ENCODE results near the gene SPOP.
"Not testable (repeated sequence)": the region's sequence is repeated elsewhere in the genome, so short reads cannot be mapped to it uniquely, and the experiment has no call there.

Gene SPOP

DNA sequence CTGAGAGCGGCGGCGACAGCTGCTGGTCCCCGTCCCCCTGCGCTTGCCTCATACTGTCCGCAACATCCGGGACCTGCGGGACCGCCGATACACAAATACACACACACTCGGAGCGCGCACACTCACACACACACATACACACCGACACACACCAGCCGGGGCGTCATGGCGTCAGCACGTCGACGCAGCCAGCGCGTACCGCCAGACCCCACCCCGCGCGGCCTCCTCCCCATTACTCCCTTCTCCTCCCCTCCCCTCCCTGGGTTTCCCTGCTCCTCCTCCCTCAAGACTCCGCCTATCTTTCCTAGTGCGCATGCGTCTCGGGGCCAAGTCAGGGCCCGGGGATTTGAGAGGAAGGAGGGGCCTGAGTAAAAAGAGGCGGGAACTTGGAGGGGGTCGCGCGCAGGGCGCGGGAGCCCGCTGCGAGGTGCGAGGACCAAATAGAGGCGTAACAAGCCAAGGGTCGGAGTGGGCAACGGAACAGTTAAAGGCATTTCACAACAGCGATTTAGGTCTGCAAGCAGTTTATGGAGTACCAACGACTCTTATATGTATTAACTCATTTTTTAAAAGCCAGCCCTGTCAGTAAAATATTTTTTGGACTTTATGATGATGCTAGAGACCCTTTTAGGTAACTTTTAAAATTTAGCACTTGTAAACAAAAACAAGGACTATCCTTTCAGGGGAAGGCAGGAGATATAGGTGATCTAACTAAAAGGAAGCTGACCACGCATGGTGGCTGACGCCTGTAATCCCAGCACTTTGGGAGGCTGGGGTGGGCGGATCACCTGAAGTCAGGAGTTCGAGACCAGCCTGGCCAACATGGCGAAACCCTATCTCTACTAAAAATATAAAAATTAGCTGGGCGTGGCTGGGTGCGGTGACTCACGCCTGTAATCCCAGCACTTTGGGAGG, at the start of gene SPOP:
Gene SPOP, minus strand, starts transcription at position 165 of the 915 bp plus-strand sequence. CDS start 55,287 bp downstream, outside the sequence.
- DNase-seq = peak; percentile 99

DNA sequence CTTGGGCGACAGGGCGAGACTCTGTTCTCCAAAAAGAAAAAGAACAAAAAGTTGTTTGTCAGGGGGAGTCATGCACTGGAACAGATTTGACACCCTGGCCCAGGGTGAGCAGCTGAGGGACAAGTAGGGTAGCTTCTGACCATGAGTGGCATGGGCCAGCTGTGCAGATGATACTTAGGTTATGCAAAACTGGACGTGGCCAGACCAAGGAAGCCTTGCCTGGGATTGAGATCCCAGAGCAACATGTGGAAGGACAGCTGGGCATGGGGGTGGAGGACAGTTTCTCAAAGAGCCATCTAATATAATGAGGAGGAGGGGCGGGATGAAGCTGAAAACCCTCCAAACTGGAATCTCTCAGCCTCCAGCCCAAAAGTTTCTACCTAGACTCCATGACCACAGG, 49.5 kb upstream of the SPOP start:
- DNase-seq = no peak

DNA sequence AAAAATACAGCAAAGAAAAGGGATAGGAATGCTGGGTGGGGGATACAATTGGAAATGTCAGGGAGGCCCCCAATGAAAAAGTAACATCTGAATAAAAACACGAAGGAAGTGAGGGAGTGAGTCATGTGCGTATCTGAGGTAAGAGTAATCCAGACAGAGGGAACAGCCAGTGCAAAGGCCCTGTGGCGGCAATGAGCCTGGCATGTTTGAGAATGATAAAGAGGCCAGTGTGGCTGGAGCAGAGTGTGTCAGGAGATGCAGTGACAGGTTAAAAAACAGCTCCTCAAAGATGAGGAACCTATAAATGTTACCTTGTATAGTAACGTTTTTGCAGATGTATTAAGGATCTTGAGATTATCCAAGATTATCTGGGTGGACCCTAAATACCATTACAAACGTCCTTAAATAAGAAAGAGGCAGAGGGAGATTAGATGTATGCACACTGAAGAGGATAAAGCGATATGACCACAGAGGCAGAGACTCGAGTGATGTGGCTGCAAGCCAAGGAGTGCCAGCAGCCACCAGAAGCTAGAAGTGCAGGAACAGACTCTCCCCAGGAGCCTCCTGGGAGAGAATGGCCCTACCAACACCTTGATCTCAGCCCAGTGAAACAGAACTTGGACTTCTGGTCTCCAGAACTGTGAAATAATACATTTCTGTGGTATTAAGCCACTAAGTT, 47.7 kb upstream of the SPOP start:
- no peak for DNase-seq

DNA sequence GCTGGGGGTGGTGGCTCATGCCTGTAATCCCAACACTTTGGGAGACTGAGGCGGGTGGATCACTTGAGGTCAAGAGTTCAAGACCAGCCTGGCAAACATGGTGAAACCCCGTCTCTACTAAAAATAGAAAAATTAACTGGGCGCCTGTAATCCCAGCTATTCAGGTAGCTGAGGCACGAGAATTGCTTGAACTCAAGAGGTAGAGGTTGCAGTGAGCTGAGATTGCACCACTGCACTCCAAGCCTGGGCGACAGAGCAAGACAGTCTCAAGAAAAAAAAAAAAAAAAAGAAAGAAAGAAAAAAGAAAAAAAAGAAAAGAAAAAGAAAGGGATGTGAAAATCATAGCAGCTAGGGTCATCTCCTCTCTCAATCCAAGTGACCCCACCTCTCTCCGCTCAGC, 46.7 kb upstream of the SPOP start:
- DNase-seq = not testable (repeated sequence)

DNA sequence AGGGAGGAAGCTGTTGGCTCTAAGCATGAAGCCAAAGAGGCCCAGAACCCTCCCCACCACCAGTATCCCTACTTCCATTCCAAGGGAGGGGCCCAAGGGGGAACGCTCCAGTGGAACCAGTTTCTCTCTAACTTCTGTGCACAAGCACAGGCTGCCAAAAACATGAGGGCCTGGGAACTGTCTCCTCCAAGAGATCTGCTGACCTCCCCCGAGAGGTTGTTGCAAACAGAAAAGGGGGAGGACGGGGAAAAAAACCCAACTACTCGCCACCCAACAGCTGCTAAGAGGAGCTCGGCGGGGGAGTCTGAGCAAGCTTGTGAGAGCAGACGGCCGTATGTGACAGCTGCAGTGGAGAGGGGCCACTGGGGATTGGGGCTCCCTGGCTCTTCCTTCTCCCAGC, 45.5 kb upstream of the SPOP start:
- no peak for DNase-seq

DNA sequence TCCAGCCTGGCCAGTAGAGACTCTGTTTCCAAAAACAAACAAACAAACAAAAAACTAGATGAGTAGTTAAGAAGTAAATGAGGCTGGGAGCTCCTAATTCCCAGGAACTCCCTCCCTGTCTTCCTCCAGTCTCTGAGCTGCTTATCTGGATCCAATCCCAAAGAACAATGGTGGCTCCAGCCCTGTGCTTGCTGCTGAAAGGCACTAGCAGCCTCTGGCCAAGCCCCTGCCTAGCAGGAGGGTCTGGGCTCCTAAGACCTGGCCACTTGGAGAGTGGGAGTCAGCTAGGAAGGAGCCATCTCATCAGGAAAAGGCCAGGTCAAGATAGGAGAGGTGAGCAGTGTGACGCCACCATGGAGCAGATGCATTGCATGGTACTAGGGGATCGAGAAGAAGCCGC, 44.2 kb upstream of the SPOP start:
- no peak for DNase-seq

DNA sequence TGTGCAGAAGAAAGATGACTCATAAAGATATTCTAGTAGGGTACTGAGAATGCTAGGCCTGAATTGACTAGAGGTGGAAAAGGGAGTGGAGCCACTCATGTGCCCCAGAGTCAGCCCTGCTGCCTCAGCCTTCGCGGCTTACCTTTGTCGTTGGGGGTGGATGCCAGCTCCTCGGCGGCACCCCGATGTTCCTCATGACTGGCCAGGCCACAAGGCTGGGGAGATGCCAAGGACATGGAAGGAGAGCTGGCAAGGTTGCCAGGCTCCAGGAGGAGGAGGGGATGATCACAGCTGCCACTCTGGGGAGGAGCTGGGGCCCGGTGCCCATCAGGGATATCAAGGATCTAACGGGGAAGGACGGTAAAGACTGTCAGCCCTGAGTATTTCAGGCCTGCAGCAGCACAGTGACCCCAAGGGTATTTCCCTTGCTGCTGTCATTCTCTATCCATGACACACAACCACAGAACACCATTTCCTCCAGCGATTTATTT, 39.5 kb upstream of the SPOP start:
- no peak for DNase-seq

DNA sequence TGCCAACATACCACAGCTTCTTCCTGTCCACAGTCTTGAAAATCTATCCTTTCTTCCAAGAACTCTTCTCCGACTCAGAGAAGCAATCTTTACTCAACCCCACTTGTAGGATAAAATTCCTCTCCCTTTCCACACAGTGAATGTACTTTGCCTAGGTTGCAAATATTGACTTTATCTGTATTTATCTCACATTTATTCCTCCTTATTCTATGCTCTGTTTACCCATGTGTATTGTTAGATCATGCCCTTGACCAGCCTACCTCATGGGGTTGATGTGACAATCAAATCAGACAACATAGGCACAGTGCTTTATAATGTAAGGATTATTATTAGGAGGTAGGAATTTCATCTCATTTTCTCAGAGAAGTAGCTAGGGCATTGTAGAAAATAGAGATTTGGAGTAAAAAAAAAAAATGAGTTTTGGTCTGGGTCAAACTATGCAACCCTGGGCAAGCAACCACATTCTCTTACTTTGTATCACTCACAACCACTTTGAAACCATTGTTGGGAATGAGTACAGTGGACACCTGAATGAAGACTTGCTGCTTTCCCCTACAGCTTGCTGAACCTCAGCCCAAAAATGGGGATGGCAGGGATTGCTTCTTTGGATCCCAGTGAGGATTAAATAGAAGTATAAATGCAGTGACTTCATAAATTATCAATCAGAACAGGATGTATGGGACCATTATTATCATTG, 38.9 kb upstream of the SPOP start:
- DNase-seq = no peak

DNA sequence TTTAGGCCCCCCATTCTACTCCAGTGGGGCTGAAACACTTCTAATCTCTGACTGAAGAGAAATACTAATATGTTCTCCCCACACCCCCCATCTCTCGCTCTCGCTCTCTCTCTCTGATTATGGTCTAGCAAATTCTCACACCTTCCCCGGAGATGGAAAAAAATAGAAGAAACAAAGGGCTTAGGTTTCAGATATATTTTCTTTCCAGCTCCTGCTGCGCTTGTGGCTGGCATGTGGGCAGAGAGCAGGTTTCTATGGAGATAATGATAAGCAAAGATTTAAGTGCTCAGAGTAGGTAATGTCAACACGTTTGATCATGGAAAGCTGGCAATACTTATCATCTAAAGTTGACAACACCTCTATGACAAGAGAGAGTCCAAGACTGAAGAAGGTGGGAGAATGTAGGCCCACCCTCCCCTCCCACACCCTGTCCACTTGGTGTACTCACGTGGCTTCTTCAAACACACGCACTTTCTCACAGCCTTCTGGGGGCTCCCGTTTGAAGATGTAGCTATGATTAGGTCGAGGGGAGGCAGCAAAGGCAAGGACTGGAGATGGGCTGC, 37.9 kb upstream of the SPOP start:
- no peak for DNase-seq

DNA sequence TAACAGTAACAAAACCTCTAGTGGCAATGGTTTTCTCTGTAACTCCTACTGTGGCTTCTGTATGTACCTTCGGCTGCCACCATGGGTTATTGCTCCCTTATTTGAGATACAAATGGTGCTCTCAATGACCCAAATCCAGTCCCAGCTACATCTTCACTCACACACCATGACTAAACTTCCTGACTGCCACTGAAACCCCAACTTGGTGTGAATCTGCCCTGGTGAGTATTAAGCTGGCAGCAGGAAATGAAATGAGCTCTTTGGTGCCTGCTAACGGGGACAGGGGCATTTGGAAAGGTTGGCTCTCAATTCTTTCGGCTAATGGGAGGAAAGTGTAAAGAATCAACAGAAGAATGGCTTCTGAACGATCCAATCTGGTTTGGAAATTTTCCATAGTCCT, 37.3 kb upstream of the SPOP start:
- DNase-seq = no peak

DNA sequence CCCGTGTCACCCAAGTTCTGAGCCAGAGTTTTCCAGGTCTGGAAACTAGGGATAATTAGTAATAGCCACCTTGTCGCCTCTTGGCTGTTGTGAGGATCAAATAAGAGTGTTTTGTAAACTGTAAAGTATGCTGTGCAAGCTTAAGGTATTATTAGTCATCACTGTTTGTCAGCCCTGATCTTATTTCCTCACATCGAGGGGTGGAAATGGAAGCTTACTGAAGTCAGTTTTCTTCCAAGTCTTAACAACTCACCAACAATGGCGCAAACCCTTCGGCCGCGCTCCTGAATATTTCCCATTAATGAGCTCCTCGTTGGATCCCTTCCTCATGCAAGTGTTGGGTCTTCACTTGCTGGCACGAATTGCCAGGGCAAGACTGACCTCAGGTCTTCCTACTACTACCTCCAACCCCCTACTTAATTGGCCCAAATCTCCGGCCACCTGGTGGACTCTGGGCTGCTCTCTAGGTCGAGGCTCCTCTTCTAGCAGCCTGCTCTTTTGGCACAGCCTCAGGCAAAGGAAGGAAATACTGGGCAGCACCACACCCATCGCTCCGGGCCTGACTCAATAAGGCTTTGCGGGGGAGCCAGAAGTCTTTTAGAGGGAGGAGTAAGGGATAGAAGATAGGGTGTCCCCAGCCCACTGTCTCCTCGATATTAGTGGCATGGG, 30.8 kb upstream of the SPOP start:
- DNase-seq = peak; percentile 10

DNA sequence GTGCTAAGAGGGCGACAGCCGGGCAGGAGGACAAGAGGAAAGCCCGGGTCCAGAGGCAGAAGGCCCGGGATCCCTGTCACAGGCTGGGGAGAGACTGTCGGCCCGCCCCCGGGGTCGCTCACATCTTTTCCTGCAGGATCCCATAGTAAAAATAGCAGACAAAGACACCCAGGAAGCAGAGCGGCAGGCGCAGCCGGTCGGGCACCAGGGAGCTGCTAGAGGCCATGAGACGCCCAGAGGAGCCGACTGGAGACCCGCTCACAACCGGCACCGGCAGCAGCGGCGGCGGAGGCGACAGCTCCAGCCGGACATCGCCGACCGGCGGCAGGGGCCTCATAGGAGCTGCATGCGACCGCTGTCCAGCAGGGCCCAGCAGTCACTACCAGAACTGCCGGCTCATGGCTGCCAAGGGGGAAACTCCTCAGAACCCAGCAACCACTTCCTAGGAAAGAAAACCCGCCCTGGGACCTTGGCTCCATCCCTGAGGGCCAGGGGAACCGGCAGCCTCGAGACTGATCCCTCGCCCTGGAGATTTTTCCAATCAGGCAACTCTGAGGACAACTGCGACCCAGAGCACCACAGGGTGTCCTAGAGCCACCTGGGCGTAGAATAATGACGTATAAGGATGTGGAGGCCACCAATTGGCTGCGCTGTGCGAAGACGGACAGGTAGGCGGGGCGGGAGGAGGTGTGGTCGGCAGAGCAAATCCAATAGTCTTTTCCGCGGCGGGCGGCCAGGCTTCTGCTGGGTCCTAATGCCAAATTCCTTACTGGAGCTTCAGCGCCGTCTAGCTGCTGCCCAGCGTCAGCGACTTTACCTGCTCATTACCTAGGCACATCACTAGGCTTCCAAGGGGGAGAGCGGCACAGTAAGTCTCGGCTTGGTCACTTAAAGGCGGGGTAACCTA, 30.0 kb upstream of the SPOP start, which contains the start of gene SLC35B1:
Gene SLC35B1, minus strand, starts transcription at position 357 of the 907 bp plus-strand sequence. Its CDS starts 131 bp downstream, at position 226.
- DNase-seq = peak; percentile 99

DNA sequence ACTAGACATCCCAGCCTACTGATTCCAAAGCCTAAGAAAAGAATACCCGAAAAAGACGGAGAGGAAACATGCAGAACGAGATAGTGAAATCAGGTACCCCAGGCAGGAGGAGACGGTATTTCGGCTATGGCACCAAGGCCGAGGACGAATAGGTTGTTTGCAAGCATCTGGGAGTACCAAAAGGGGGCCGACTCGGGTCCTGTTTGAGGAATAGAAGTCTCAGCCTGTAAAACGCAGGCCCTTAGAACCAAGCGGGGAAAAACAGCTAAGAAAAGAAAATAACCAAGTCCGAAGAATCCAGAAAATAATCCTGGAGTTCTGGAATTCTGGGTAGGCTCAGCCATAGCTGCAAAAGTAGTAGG, 29.3 kb upstream of the SPOP start:
- no peak for DNase-seq

DNA sequence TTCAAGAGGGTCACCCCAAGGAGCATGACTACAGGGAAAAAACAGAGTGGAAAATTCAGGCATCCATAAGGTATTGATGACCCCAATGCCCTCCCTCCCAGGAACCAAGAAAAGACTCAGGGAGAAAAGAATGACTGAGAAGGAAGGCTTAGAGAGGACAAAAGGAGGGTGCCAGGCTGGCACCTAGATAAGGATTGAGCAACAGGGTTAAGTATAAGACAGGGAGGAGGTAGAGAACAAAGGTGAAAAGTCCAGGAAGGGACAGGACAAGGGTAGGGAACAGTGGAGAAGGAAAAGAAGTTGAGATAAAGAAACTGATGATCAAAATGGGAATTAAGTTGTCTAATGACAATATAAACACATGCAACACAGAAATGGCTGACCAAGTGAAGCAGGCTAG, 27.4 kb upstream of the SPOP start:
- no peak for DNase-seq

DNA sequence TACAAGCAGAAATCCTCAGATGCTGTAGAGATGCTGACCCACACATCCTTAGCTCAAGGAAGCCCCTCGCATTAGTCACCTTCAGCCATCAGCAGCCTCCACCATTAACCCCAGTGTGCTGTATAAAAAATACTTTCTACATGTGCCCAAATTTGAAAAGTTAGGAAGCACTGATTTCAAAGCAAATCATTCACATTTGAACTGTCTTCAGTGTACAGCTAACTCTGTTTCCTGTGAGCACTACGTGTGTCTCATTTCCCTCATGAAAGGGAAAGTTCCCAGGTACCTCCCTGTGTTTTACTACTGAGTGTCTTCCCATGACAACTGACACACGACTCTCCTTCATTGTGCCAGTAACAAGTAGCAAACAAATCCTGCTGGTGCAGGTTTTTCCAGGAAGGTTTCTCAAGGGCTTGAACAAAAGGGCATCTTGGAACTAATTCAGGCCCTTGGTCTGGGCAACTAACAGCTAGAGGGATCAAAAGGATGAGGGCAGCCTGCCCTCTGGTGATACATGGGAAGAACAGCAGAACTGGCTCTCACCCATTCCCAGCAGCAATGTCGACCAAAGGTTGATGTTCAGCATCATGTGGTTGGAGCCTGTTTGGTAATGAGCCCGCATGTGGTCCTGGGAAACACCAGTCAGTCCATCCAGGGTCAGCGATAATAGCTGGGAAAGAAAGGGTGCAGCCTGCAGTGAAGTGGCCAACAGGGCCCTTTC, 25.8 kb upstream of the SPOP start:
- DNase-seq = peak; percentile 48

DNA sequence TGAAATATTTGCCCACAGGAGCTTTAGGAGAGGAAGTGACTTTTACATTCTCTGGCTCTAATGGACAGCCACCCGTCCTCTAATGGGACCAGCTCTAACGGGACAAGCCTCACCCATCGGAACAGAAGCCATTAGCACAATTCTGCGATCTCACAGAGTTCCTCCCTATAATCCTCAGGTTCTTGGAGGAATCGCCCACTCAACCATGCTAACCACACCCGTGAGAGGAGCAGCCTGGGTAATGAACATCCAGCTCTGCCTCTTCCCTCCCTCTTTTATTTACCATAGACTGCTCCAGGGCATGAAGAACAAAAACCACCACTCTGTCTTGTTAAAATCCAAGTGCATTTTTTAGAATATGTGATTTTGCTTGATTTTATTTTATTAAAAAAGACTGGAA, 23.1 kb upstream of the SPOP start:
- DNase-seq = no peak

DNA sequence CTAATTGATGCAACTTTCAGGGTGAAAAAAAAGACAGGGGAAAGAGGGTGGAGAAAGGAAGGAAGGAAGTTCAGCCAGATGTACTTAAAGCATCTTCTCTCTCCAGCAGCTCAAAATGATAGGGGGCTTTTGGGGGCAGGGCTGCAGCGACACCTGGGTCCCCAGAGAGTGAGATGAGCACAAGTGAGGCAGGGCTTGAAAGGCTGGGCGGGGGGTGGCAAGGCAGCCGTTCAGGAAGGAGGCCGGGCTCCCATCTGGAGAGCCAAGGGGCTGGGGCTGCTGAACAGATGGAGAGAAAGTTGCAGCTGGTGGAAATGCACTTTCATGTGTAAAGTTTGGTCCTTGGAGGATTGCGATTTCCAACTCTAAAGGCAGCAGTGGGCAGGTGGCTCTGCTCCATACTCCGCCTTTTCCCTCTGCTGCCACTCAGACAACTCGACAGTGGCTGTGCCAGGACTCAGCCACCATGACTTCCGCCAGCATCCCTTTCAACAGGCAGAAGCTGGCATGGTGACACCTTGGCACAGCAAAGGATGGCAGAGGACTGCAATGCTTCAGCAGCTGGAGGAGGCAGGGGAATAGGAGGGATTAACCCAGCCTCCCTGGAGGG, 22.2 kb upstream of the SPOP start:
- DNase-seq = no peak

DNA sequence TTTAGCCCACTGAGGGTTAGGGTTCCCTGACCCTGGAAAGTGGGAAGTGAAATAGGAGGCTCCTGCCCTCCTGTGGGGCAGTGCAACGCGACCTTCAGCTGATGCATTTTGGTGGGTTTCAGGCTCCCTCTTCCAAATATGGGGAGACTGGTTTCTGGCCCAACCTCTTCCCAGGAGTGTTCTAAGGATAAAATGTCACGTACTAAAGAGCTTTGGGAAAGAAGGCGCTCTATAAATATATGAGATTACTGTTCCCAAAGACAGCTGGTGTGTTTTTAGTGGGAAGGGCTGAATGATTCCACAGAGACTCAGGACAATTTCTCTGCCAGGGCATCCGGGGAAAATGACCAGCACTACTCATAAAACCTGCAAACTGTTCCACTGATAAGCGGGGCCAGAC, 20.1 kb upstream of the SPOP start:
- DNase-seq = no peak

DNA sequence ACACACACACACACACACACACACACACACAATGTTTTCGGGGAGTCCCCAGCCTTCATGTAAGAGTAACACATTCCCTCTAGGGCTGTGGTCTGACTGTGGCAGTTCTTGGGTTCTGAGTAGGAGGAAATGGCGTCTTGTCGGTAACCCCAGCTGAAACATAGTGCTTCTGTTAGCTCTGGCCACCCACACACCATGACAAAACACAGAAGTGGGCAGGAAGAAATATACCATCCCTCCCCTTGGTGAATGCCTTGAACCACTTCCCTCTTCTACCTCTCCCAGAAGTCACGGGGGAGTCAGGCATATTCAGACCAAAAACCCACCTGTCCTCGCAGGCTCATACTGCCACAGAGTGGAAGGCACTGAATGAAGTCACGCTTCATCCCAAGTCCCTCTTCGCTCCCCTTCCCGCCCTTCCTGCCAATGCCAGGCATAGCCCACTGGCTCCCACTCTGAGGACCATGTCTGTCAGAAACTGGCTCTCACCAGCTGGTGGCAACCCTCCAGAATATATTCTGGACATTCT, 18.4 kb upstream of the SPOP start:
- no peak for DNase-seq

DNA sequence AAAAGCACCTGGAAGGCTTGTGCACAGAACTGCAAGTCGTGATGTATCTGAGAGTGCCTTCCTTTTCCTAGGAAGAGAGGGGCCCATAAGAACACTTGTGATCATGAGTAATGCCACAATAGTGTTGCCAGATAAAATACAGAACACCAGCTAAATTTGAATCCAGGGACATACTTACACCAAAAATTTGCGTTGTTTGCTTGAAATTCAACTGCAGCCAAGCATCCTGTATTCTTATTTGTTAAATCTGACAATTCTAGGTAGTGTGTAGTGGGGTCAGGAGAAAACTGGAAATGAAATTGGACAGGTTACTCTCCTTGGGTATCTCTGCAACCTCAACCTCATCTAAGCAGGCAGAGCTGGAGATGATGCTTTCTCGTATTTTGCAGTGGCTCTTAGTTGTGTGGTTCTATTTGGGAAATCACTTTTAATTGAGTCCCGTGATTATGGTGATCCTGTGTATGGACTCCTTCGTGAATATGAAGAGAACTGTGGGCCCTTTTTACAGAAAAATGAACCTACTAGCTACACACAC, 17.9 kb upstream of the SPOP start:
- DNase-seq = no peak
